ENCODE measurements around the gene CYB5B. TPM values are rescaled to one million over a fixed set of nuclear protein-coding genes. Genes with fewer than 3 reads are reported as not detected.

CYB5B gene
- polyA plus RNA-seq, 1 of the 3 experiments (the other 2 are of a cell fraction): 64.4 TPM

GRCh38 chr16:69467080-69467479 lies 42.7 kb downstream of the CYB5B start (continued):
- TF ChIP-seq ZBTB33 (IDR thresholded peaks at IDR 0.05; ENCODE audit: borderline replicate concordance, low read depth) (no peak), FOXJ3 (CRISPR knock-in tag; IDR thresholded peaks at IDR 0.05) (no peak), YY1 (IDR thresholded peaks at IDR 0.05; ENCODE audit: low read depth) (no peak), CHD2 (IDR thresholded peaks at IDR 0.05; ENCODE audit: low read length, partially characterized antibody) (no peak), IRF3 (IDR thresholded peaks at IDR 0.05; ENCODE audit: low read depth, low read length) (no peak)

- Histone ChIP-seq H4K20me1 (ENCODE audit: insufficient read depth) (no peaks in the 10 kb centered on the region), H3K36me3 (replicated peaks in 1 of 2; ENCODE audit: control insufficient read depth in 1 of 2, insufficient read depth in 2 of 2, low read length in 1 of 2) (peaks cover 7 to 16% of the 10 kb centered on the region in 2 experiments), H3K4me1 (ENCODE audit: control insufficient read depth in 1 of 2, insufficient read depth in 2 of 2, low read depth in 1 of 2, low read length in 1 of 2) (peaks cover 8 to 27% of the 10 kb centered on the region in 2 experiments), H3K27me3 (ENCODE audit: insufficient read depth) (no peaks in the 10 kb centered on the region), H3K79me2 (ENCODE audit: insufficient read depth) (no peaks in the 10 kb centered on the region), H2AFZ (ENCODE audit: low read depth) (no peak overlapping the region), H3K9me3 (no peaks in the 10 kb centered on the region), H3K9ac (no peak overlapping the region), H3K9me2 (no peaks in the 10 kb centered on the region), H3K27ac (ENCODE audit: low read depth in 2 of 2, low read length in 1 of 2) (no peak overlapping the region), H3K4me3 (ENCODE audit: low read depth in 2 of 2, low read length in 1 of 2) (no peak overlapping the region), H3K4me2 (no peak overlapping the region), H3F3A (replicated peaks; ENCODE audit: insufficient read depth) (peaks cover 21% of the 10 kb centered on the region)
- no peak for DNase-seq
- 84% methylated on average over 8 of the region's 8 CpGs for WGBS (ENCODE audit: low lambda C conversion rate)
- TF ChIP-seq NRF1 (IDR thresholded peaks at IDR 0.05; ENCODE audit: low read depth, low read length) (no peak), RFX5 (IDR thresholded peaks at IDR 0.05; ENCODE audit: low read length) (no peak), FOSL2 (IDR thresholded peaks at IDR 0.05; ENCODE audit: borderline replicate concordance, low read depth) (no peak), REST (IDR thresholded peaks at IDR 0.05; ENCODE audit: low read depth, low read length) (no peak), TCF12 (IDR thresholded peaks at IDR 0.05) (no peak), TAF1 (IDR thresholded peaks at IDR 0.05; ENCODE audit: borderline replicate concordance, low read depth, low read length) (no peak), EP300 (IDR thresholded peaks at IDR 0.05; ENCODE audit: borderline replicate concordance in 1 of 2, low read depth in 1 of 2, low read length in 1 of 2) (no peak), YY1 (IDR thresholded peaks at IDR 0.05; ENCODE audit: low read depth) (no peak), FOXM1 (IDR thresholded peaks at IDR 0.05; ENCODE audit: low read depth) (no peak), MAX (IDR thresholded peaks at IDR 0.05; ENCODE audit: low read depth) (no peak), PBX3 (IDR thresholded peaks at IDR 0.05) (no peak), USF1 (IDR thresholded peaks at IDR 0.05; ENCODE audit: borderline replicate concordance, low read depth) (no peak), SMC3 (IDR thresholded peaks at IDR 0.05; ENCODE audit: low read depth, low read length) (no peak), FOXJ3 (CRISPR knock-in tag; IDR thresholded peaks at IDR 0.05) (no peak), MXI1 (IDR thresholded peaks at IDR 0.05; ENCODE audit: low read depth, low read length) (no peak), TEAD4 (IDR thresholded peaks at IDR 0.05; ENCODE audit: borderline replicate concordance, insufficient read depth) (no peak), GATA2 (CRISPR knock-in tag; IDR thresholded peaks at IDR 0.05) (no peak), RCOR1 (IDR thresholded peaks at IDR 0.05; ENCODE audit: low read length) (no peak)
- ChIA-PET CTCF (interaction anchor here (0.6 kb wide), 1 partner anchor 210 kb away, joined by 3 read pairs; no protein-coding TSS in a partner anchor), POLR2A (no interaction called here)
These were observed 43.2 kb downstream of the CYB5B start for GRCh38 chr16:69467531-69468204.

Data from SK-N-SH (cell line).